Mesothelial cell of epicardium (in vitro differentiated cells): ENCODE results near the gene ITIH4. TPM values are rescaled to one million over a fixed set of nuclear protein-coding genes. Genes with fewer than 3 reads are reported as not detected.

Source experiments
- DNase-seq, 2 experiments: peaks; one replicate each; pipeline ENCODE4 v3.0.0; 2021; ENCODE audit warnings: low spot score in 2 of 2; ENCODE audit not compliant: unreplicated experiment in 2 of 2
- H3K27ac Mint-ChIP-seq: 2 replicates; pipeline ENCODE4 v1.8.0; 2021; ENCODE audit warnings: mixed read lengths
- H3K27me3 Mint-ChIP-seq: 2 replicates; pipeline ENCODE4 v1.8.0; 2021; ENCODE audit warnings: low read depth, mixed read lengths
- H3K36me3 Mint-ChIP-seq: 2 replicates; pipeline ENCODE4 v1.8.0; 2021; ENCODE audit warnings: mixed read lengths
- H3K4me1 Mint-ChIP-seq: 2 replicates; pipeline ENCODE4 v1.8.0; 2021; ENCODE audit warnings: mixed read lengths
- H3K4me3 Mint-ChIP-seq: 2 replicates; pipeline ENCODE4 v1.8.0; 2021; ENCODE audit warnings: mild to moderate bottlenecking, moderate library complexity, mixed read lengths
- H3K9me3 Mint-ChIP-seq: 2 replicates; pipeline ENCODE4 v1.8.0; 2021; ENCODE audit warnings: mixed read lengths
- CTCF ChIP-seq: fragments of 200-600 bp; sonication (generic); IDR thresholded peaks from one replicate; pipeline ENCODE4 v1.5.0; 2021; ENCODE audit warnings: antibody characterized with exemption; ENCODE audit not compliant: unreplicated experiment
- total RNA-seq: library from RNA; stranded (reverse); gene quantifications from 3 replicates; pipeline ENCODE4 v1.2.1, GENCODE V29; 2021

Gene ITIH4
- 12.0 to 13.9 TPM (median 13.5 TPM) in 3 replicates for total RNA-seq

DNA sequence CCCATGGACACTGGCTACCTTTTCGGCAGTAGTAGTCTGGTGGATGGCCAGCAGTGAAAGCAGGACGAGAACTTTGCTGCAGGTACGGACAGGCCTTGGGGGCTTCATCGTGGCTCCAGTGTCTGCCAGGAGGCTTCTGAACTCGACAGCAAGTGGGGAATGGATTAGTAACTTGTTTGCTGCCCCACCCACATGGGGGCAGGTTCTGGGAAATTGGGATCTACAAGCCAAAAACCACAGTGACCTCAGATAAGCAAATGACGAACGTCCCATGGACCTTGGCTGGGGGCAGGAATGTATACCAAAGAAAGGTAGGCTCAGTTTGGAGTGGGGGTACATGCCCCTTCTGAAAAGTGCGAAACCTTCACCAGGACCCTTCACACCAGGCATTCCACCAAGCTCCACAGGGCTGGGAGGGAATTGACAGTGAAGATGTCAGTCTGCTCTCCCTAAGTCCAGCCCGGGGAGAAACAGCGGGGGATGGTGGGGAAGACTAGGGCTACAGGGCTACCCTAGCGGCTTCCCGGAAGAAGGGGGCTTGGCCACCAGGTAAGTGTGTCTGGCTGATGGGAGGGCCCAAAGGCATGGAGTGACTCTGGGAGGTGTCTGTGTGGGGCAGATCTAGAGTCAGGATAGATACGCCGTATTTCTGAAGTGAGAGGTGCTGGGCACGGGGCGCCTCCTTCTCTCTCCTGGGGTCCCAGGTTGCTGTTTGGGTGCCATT is at the start of gene ITIH4:
Gene ITIH4 (minus strand): TSS at position 138 of the 724 bp plus-strand sequence. CDS start 30 bp downstream, at position 108.
- peaks cover 2% of the 10 kb centered on the region for H3K4me1 Mint-ChIP-seq
- H3K9me3 Mint-ChIP-seq: no peaks in the 10 kb centered on the region
- H3K36me3 Mint-ChIP-seq: no peaks in the 10 kb centered on the region
- no peak for DNase-seq
- no peak within 1 kb of the TSS for H3K27ac Mint-ChIP-seq
- H3K27me3 Mint-ChIP-seq: no peaks in the 10 kb centered on the region
- TF ChIP-seq CTCF: no peak
- no peak within 1 kb of the TSS for H3K4me3 Mint-ChIP-seq

- peaks cover 6% of the 10 kb centered on the region for H3K9me3 Mint-ChIP-seq
- H3K4me3 Mint-ChIP-seq: no peak overlapping the region
- no peaks in the 10 kb centered on the region for H3K27me3 Mint-ChIP-seq
- H3K4me1 Mint-ChIP-seq: no peaks in the 10 kb centered on the region
- DNase-seq: no peak
- TF ChIP-seq CTCF: no peak
- peaks cover 6% of the 10 kb centered on the region for H3K36me3 Mint-ChIP-seq
- H3K27ac Mint-ChIP-seq: no peak overlapping the region
Measured at GRCh38 chr3:52880047-52880446, 49.6 kb upstream of the ITIH4 start.

GRCh38 chr3:52879581-52879980 is 49.1 kb upstream of the ITIH4 start:
- Mint-ChIP-seq H3K36me3 (peaks cover 1% of the 10 kb centered on the region), H3K4me1 (no peaks in the 10 kb centered on the region), H3K27me3 (no peaks in the 10 kb centered on the region), H3K27ac (no peak overlapping the region), H3K4me3 (no peak overlapping the region), H3K9me3 (peaks cover 1% of the 10 kb centered on the region)
- no peak for TF ChIP-seq CTCF
- no peak for DNase-seq

DNA sequence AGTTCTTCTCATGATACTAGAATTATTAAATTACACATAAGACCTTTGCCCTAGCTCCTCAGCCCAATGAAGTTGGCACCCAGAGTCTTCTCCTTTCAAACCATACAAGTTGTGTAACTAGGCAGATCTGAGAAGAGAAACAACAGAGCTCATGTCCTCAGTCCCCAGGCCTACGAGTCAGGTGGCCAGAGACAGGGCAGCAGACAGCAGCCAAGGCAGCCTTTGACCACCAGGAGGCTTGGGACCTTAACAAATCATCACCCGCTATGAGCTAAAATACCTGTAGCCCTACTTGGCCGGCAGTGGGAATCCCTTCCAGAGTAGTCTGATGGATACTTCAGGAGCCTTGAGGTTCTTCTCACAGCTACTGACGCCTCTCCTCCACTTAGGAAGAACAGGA is 48.6 kb upstream of the ITIH4 start:
- Mint-ChIP-seq H3K27ac (no peak overlapping the region), H3K27me3 (no peaks in the 10 kb centered on the region), H3K36me3 (no peaks in the 10 kb centered on the region), H3K9me3 (no peaks in the 10 kb centered on the region), H3K4me3 (no peak overlapping the region), H3K4me1 (no peaks in the 10 kb centered on the region)
- no peak for DNase-seq
- no peak for TF ChIP-seq CTCF

DNA sequence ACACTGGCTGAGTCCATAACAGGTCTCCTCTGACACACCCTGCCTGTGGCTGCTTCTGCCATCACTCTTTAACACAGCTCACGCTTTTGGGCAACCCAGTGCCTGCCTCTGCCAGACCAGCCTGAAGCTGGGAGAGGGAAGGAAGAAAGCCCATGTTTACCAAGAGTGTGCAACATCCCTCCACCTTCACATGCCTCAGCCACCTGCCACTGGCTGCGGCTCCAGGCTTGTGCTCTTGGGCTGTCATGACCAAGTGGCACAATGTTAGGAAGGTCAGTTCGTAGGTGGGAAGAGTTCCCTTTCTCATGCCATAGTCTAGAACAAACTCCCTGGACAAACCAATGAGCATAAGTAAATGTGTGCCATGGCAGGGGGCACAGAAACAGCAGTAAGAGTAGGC is 46.6 kb upstream of the ITIH4 start:
- H3K9me3 Mint-ChIP-seq: no peaks in the 10 kb centered on the region
- no peak overlapping the region for H3K4me3 Mint-ChIP-seq
- no peak overlapping the region for H3K27ac Mint-ChIP-seq
- H3K27me3 Mint-ChIP-seq: no peaks in the 10 kb centered on the region
- no peak for DNase-seq
- H3K4me1 Mint-ChIP-seq: no peaks in the 10 kb centered on the region
- H3K36me3 Mint-ChIP-seq: no peaks in the 10 kb centered on the region
- no peak for TF ChIP-seq CTCF
